Measurements from ENCODE around the gene RBP2.
"Not testable (repeated sequence)": the region's sequence is repeated elsewhere in the genome, so short reads cannot be mapped to it uniquely, and the experiment has no call there.

Gene RBP2

DNA sequence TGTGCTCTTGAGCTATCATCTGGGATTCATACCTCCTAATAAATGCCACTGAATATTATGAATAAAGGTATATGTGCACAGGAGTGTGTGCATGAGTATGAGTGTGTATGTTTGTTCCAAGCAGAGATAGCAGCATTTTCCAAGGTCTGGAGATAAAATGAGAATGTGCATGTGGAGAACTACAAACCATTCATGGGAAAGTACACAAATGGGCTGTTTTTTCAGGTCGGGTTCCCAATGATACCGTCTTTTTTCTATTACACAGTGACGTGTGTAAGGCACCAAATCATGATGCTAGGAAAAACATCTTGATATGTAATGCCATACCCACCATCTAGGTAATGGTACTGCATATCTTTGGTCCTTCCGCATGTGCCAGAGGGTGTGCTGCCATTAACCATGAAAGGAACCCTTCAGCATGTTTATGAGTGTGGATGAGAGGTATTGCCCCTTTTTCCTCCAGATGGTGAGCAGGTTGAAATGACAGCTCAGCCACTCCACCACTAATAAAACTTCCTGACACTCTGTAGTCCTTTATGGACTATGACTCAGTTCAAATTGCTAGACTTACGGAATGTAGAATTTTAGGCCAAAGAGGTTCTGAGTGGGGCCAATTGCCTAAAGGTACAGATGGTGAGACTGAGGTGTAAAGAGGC lies 50.4 kb downstream of the RBP2 start:
- no peak for DNase-seq (ENCODE audit: low read depth)
- no peak overlapping the region for H3K4me3 ChIP-seq (replicated peaks; ENCODE audit: low read depth, low read length)
- TF ChIP-seq, protein P1, sequence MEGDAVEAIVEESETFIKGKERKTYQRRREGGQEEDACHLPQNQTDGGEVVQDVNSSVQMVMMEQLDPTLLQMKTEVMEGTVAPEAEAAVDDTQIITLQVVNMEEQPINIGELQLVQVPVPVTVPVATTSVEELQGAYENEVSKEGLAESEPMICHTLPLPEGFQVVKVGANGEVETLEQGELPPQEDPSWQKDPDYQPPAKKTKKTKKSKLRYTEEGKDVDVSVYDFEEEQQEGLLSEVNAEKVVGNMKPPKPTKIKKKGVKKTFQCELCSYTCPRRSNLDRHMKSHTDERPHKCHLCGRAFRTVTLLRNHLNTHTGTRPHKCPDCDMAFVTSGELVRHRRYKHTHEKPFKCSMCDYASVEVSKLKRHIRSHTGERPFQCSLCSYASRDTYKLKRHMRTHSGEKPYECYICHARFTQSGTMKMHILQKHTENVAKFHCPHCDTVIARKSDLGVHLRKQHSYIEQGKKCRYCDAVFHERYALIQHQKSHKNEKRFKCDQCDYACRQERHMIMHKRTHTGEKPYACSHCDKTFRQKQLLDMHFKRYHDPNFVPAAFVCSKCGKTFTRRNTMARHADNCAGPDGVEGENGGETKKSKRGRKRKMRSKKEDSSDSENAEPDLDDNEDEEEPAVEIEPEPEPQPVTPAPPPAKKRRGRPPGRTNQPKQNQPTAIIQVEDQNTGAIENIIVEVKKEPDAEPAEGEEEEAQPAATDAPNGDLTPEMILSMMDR (IDR thresholded peaks at IDR 0.05; ENCODE audit: low read length, missing control alignments): no peak

DNA sequence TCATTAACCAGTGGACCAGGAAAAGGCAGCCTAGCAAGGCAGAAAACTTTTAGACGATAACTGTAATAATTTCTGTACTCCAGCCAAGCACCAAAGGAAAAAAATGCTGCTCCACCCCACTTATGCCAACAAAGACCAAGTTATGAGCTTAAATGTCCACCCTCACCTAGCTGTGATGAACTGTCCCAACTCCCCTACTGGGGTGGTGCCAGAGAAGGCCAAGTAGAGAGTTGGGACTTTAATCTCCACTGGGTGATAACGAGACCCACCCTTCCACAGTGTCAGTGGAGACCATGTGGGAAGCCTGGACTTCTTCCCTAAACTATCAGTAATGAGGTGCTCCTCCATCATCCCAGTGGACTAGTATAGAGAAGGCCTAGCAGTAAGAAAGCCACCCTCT lies 53.1 kb downstream of the RBP2 start:
- no peak for DNase-seq (ENCODE audit: low read depth)
- TF ChIP-seq, protein P1 (IDR thresholded peaks at IDR 0.05; ENCODE audit: low read length, missing control alignments): no peak

DNA sequence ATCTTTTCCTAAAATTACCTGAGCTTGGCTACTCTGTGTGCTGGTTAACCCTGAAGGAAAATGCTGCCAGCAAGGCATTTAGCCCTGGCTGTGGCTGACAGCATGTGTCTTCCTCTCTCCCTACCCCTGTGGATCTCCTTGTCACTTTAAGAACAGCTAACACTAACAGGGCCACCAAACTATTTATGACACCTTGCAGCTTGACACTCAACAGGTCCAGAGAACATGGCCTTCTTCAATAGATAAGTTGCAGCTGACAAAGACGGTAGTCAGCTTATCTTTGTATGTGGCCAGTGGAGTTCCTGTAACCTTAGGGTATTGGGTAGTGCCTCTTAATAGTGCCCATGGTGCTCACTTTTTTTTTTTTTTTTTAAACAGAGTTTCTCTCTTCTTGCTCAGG lies 54.9 kb downstream of the RBP2 start:
- no peak overlapping the region for H3K4me3 ChIP-seq (replicated peaks; ENCODE audit: low read depth, low read length)
- TF ChIP-seq, protein P1 (IDR thresholded peaks at IDR 0.05; ENCODE audit: low read length, missing control alignments): no peak
- no peak for DNase-seq (ENCODE audit: low read depth)

More for the DNA sequence above, 53.1 kb downstream of the RBP2 start:
- no peak overlapping the region for H3K4me3 ChIP-seq (replicated peaks; ENCODE audit: low read depth, low read length)

DNA sequence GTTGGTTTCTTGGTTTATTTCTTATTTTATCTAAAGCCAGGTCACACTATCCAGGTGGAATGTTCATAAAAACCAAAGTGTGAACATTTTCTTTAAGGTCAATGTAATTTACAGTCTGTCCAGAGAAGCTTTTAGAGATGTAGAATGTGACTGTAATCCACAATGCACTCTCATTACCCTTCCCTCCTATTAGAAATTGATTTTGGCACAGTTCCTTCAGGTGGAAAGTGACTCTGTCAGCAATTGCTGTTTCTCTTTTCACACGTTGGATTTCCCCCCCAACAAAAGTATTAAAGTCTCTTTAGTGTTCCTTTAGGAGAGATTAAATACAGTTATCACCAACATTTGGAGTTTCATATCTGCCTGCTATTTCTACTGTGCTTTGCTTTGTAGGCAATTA lies 55.3 kb downstream of the RBP2 start:
- no peak overlapping the region for H3K4me3 ChIP-seq (replicated peaks; ENCODE audit: low read depth, low read length)
- TF ChIP-seq, protein P1 (IDR thresholded peaks at IDR 0.05; ENCODE audit: low read length, missing control alignments): no peak

DNA sequence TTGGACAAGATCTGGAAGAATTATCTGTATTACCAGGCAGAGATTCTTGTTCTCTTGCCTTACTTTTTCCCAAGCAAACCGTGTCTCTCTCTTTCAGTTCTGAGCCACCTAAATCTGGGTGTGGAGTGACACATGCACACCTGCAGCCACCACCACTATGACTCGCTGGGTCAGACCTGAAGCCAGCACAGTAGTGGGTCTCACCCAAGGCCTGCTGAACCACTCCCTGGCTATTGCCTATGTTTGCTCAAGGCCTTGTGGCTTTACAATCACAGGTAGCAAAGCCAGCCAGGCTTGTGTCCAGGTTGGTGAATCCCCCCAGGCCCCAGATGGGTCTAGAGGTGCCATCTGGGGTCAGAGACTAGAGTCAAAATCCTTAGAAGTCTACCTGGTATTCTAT lies 58.2 kb downstream of the RBP2 start:
- no peak overlapping the region for H3K4me3 ChIP-seq (replicated peaks; ENCODE audit: low read depth, low read length)
- DNase-seq (ENCODE audit: low read depth): no peak
- TF ChIP-seq, protein P1 (IDR thresholded peaks at IDR 0.05; ENCODE audit: low read length, missing control alignments): no peak

More for the DNA sequence above, 55.3 kb downstream of the RBP2 start:
- no peak for DNase-seq (ENCODE audit: low read depth)

DNA sequence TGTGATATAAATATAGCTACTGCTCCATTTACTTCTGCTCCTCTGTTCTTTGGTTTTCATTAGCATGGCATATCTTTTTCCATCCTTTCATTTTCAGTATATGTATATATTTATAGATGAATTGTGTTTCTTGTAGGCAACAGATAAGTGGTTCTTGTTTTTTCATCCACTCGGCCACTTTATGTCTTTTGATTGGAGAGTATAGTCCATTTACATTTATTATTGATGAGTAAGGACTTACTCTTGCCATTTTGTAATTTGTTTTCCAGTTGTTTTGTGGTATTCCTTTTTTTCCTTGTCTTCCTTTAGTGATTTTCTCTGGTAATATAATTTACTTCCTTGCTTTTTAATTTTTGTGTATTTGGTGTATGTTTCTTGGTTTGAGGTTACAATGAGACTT lies 60.0 kb downstream of the RBP2 start:
- TF ChIP-seq, protein P1 (IDR thresholded peaks at IDR 0.05; ENCODE audit: low read length, missing control alignments): no peak
- H3K4me3 ChIP-seq (replicated peaks; ENCODE audit: low read depth, low read length): no peak overlapping the region
- DNase-seq (ENCODE audit: low read depth): no peak

DNA sequence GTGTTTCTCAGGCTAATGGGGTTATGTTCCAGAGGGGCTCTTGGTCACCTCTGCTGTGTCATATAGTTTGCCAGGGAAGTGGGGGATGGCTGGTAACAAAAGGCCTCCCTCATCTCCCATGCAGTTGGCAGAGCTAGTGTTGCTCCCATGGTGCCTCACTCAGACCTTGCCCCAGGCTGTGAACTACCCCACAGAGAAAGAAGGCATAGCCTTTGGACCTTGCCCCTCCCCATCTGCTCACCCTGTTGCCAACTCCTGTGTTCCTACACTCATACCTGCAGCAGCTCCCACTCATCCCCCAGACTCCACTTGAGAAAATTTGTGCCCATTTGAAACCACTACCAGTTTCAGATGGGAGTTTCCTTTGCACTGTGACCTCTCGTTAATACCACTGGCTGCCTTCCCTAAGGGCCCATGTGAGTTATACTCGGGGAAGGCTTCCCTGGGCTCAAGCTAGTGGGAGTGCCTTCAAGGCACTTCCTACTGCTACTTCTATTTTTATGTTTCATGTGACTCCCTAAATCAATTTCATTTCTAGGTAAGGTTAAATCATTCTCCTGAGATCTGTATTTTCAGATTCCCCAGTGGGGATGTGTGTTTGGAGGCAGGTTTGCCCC lies 61.6 kb downstream of the RBP2 start:
- TF ChIP-seq, protein P1 (IDR thresholded peaks at IDR 0.05; ENCODE audit: low read length, missing control alignments): no peak
- DNase-seq (ENCODE audit: low read depth): no peak
- H3K4me3 ChIP-seq (replicated peaks; ENCODE audit: low read depth, low read length): no peak overlapping the region

DNA sequence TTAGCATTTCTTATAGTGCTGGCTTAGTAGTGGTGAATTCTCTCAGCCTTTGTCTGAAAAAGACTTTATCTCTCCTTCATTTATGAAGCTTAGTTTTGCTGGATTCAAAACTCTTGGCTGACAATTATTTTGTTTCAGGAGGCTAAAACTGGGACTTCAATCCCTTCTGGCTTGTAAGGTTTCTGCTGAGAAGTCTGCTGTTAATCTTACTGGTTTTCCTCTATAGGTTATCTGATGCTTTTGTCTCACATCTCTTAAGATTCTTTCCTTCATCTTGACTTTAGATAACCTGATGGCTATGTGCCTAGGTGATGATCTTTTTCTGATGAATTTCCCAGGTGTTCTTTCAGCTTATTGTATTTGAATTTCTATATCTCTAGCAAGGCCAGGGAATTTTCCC lies 63.4 kb downstream of the RBP2 start:
- not testable (repeated sequence) for H3K4me3 ChIP-seq (replicated peaks; ENCODE audit: low read depth, low read length); DNase-seq (ENCODE audit: low read depth)

All from fibroblast of pulmonary artery (primary cell).